K562 (cell line): ENCODE results near the gene PALLD. TPM values are rescaled to one million over a fixed set of nuclear protein-coding genes. Genes with fewer than 3 reads are reported as not detected.

ENCODE experiments used
- ATAC-seq: fragments of 200-7000 bp; cut with Tn5 transposase; 3 replicates; pipeline ENCODE4 v1.9.1; 2020; ENCODE audit warnings: moderate library complexity
- BruUV-seq: library from RNA; stranded (reverse); fragments of 400-500 nt; replicated peaks from 2 replicates; lab custom pipeline; 2021; lab: Mats Ljungman, UMichigan
- CTCF ChIA-PET: fragments of 300-600 bp; formaldehyde crosslinking; extraction: SDS; loops from one replicate; lab custom pipeline; 2021; ENCODE audit warnings: low intra/inter-chr PET ratio; lab: Yijun Ruan, JAX
- POLR2A ChIA-PET: fragments of 300-600, 350-650 bp; sonication (Branson Sonifier 250); formaldehyde crosslinking; extraction: SDS; loops from one replicate; lab custom pipeline; 2021; ENCODE audit warnings: antibody characterized with exemption, inconsistent platforms; lab: Yijun Ruan, JAX
- DNase-seq, 4 experiments: peaks; one replicate each; pipeline versions ENCODE4 v3.0.0 to v3.0.0-alpha.2; 2011 to 2018; ENCODE audit warnings: low spot score in 3 of 4, mixed read lengths in 3 of 4; ENCODE audit errors: extremely low read depth in 1 of 4
- FAIRE-seq: peaks from 2 replicates; lab custom pipeline; 2011; peaks lifted over from hg19 to GRCh38; lab: Jason Lieb, UNC
- H2AFZ ChIP-seq: 2 replicates; pipeline ENCODE4 v1.6.0; 2011; ENCODE audit warnings: low read depth, low read length, control low read depth, inconsistent platforms
- H3K27ac ChIP-seq: fragments of 200-600 bp; 3 replicates; pipeline ENCODE4 v1.8.0; 2011; ENCODE audit warnings: low read depth, mild to moderate bottlenecking, control low read depth, inconsistent platforms, low read length, moderate library complexity, mixed read lengths; ENCODE audit errors: extremely low read depth
- H3K27me3 ChIP-seq, 2 experiments: fragments of 300-600 bp in 1 of 2; 2 replicates in 1 of 2; 3 replicates in 1 of 2; pipeline versions ENCODE4 v1.6.0 to v1.8.0; 2011; ENCODE audit warnings: inconsistent platforms in 2 of 2, low read length in 2 of 2, mild to moderate bottlenecking in 1 of 2, mixed read lengths in 1 of 2, moderate library complexity in 1 of 2; ENCODE audit not compliant: control insufficient read depth in 2 of 2, insufficient read depth in 2 of 2
- H3K36me3 ChIP-seq: fragments of 300-600 bp; 3 replicates; pipeline ENCODE4 v1.8.0; 2011; ENCODE audit warnings: mild to moderate bottlenecking, low read length, inconsistent platforms; ENCODE audit not compliant: control insufficient read depth, insufficient read depth
- H3K4me1 ChIP-seq, 2 experiments: fragments of 200-600 bp in 1 of 2; replicated peaks in 1 of 2; 2 replicates in 1 of 2; 3 replicates in 1 of 2; pipeline versions ENCODE4 v1.5.1 to v1.8.0; 2011; ENCODE audit warnings: inconsistent platforms in 2 of 2, low read length in 2 of 2, mild to moderate bottlenecking in 1 of 2, mixed read lengths in 1 of 2, moderate library complexity in 1 of 2; ENCODE audit not compliant: control insufficient read depth in 2 of 2, insufficient read depth in 2 of 2
- H3K4me2 ChIP-seq: 2 replicates; pipeline ENCODE4 v1.6.1; 2011; ENCODE audit warnings: low read length, control low read depth, inconsistent platforms, mixed read lengths; ENCODE audit not compliant: insufficient read depth
- H3K4me3 ChIP-seq: fragments of 200-600 bp; sonication (generic), shearing (Covaris generic); 2 replicates; pipeline ENCODE4 v1.5.1; 2016; ENCODE audit warnings: control low read depth, inconsistent platforms
- H3K79me2 ChIP-seq: fragments of 200-600 bp; 3 replicates; pipeline ENCODE4 v1.8.0; 2011; ENCODE audit warnings: low read length, inconsistent platforms; ENCODE audit not compliant: control insufficient read depth, insufficient read depth
- H3K9ac ChIP-seq, 2 experiments: 2 replicates each; pipeline versions ENCODE4 v1.6.0 to v1.6.1; 2011; ENCODE audit warnings: low read depth in 2 of 2, low read length in 2 of 2, control low read depth in 1 of 2, inconsistent platforms in 1 of 2, mild to moderate bottlenecking in 1 of 2, mixed read lengths in 1 of 2; ENCODE audit not compliant: insufficient read depth in 1 of 2
- H3K9me1 ChIP-seq: one replicate; pipeline ENCODE4 v1.6.0; 2011; ENCODE audit warnings: inconsistent platforms, mild to moderate bottlenecking, low read length, moderate library complexity; ENCODE audit not compliant: control insufficient read depth, insufficient read depth
- H3K9me3 ChIP-seq: replicated peaks from 2 replicates; pipeline ENCODE4 v1.5.1; 2011; ENCODE audit warnings: low read depth, low read length, inconsistent platforms; ENCODE audit not compliant: control insufficient read depth, insufficient read depth
- H4K20me1 ChIP-seq: replicated peaks from 2 replicates; pipeline ENCODE4 v1.6.1; 2011; ENCODE audit warnings: low read length, inconsistent platforms, mixed read lengths; ENCODE audit not compliant: control insufficient read depth, insufficient read depth
- BCL6 ChIP-seq: fragments of 250-450 bp; sonication (Bioruptor Pico); IDR thresholded peaks from 2 replicates; pipeline ENCODE4 v1.4.0; 2020
- BHLHE40 ChIP-seq: IDR thresholded peaks from 2 replicates; pipeline ENCODE4 v1.6.1; 2011; ENCODE audit warnings: low read length, improper control_type of control experiment
- CAMTA2 ChIP-seq: fragments of 250-450 bp; sonication (Bioruptor Pico); conservative IDR thresholded peaks from 2 replicates; pipeline ENCODE4 v1.5.1; 2022
- DACH1 ChIP-seq: fragments of 450-650 bp; IDR thresholded peaks from 2 replicates; pipeline ENCODE4 v1.6.1; 2018; ENCODE audit not compliant: partially characterized antibody
- DLX4 ChIP-seq: fragments of 250-450 bp; sonication (Bioruptor Pico); IDR thresholded peaks from 2 replicates; pipeline ENCODE4 v1.6.1; 2021; ENCODE audit warnings: mild to moderate bottlenecking
- GTF2F1 ChIP-seq: IDR thresholded peaks from 2 replicates; pipeline ENCODE4 v1.6.1; 2011; ENCODE audit warnings: low read depth, low read length, improper control_type of control experiment
- NFATC3 ChIP-seq: fragments of 450-650 bp; IDR thresholded peaks from 2 replicates; pipeline ENCODE4 v1.6.1; 2017; ENCODE audit warnings: mild to moderate bottlenecking
- NR4A1 ChIP-seq, 2 experiments: fragments of 250-450 bp in 1 of 2; fragments of 450-650 bp in 1 of 2; sonication (Bioruptor Pico) in 1 of 2; IDR thresholded peaks; 2 replicates each; pipeline versions ENCODE4 v1.4.0 to v1.6.1; 2016 to 2020; ENCODE audit warnings: mild to moderate bottlenecking in 2 of 2, missing compliant biosample characterization in 1 of 2, missing genetic modification characterization in 1 of 2, moderate library complexity in 1 of 2
- POLR2G ChIP-seq: fragments of 200-400 bp; formaldehyde crosslinking; IDR thresholded peaks from 2 replicates; pipeline ENCODE4 v1.6.1; 2017; ENCODE audit warnings: low read depth, mild to moderate bottlenecking, antibody characterized with exemption, low read length, moderate library complexity
- RFX1 ChIP-seq: fragments of 450-650 bp; IDR thresholded peaks from 2 replicates; pipeline ENCODE4 v1.6.1; 2016; ENCODE audit warnings: mild to moderate bottlenecking, moderate library complexity
- SMARCC2 ChIP-seq: fragments of 450-650 bp; IDR thresholded peaks from 2 replicates; pipeline ENCODE4 v1.6.1; 2017; ENCODE audit warnings: antibody characterized with exemption, moderate library complexity, mild to moderate bottlenecking, low read depth
- TCF7L2 ChIP-seq: fragments of 150-350 bp; IDR thresholded peaks from 2 replicates; pipeline ENCODE4 v1.6.1; 2016; ENCODE audit warnings: low read depth, mild to moderate bottlenecking, low read length, moderate library complexity
- ZFPM2 ChIP-seq: fragments of 250-450 bp; sonication (Bioruptor Pico); IDR thresholded peaks from 2 replicates; pipeline ENCODE4 v1.5.1; 2022; ENCODE audit warnings: mild to moderate bottlenecking
- WGBS: fragments of 100-300 bp; shearing (Covaris generic); methylation state at CpG from one replicate; pipeline ENCODE4 v1.1.6; 2016; ENCODE audit warnings: low coverage, mixed read lengths; ENCODE audit not compliant: insufficient coverage; ENCODE audit errors: missing lambda C conversion rate; 5-methylcytosine and 5-hydroxymethylcytosine counted together
- in situ Hi-C: fragments of 300-500 bp; cut with MboI; formaldehyde crosslinking; loops from 4 replicates; pipeline ENCODE4 v1.15.0; 2018; ENCODE audit warnings: inconsistent platforms, mixed read lengths
- intact Hi-C: fragments of 100-400 bp; cut with micrococcal nuclease; formaldehyde crosslinking; loops from 2 replicates; pipeline ENCODE4 v1.14.2; 2022
- polyA plus RNA-seq, 8 experiments: library from polyadenylated mRNA; depleted of rRNA in 4 of 8; stranded (reverse) in 5 of 8; unstranded in 3 of 8; fragments of >200 nt; fragmentation: Nextera tagmentation in 2 of 8; fragmentation: Illumina TruSeq in 1 of 8; extraction: Ambion mirVana in 2 of 8; extraction: Trizol in 1 of 8; gene quantifications; 2 replicates each; pipeline versions ENCODE4 v1.2.1 to v1.2.3, GENCODE V29; 2011 to 2014; ENCODE audit warnings: inconsistent platforms in 1 of 8, missing spikeins in 1 of 8
- total RNA-seq, 7 experiments: library from RNA; depleted of rRNA in 6 of 7; stranded (reverse); fragments of >200 nt in 6 of 7; fragmentation: Illumina TruSeq in 2 of 7; extraction: Trizol in 2 of 7; gene quantifications; 2 replicates each; pipeline versions ENCODE4 v1.2.1 to v1.2.3, GENCODE V29; 2011 to 2021; ENCODE audit warnings: low replicate concordance in 1 of 7
- TF ChIP-seq, protein P1 (sequence below): fragments of 150-350 bp; conservative IDR thresholded peaks from 2 replicates; pipeline ENCODE4 v1.6.1; 2014; ENCODE audit warnings: low read length
- TF ChIP-seq, protein P2 (sequence below): sonication (generic); formaldehyde crosslinking; IDR thresholded peaks from 2 replicates; pipeline ENCODE4 v1.8.1; 2023; ENCODE audit warnings: missing genetic modification reagents, mild to moderate bottlenecking, borderline replicate concordance

PALLD gene
- total and polyA plus RNA-seq, 9 of the 15 experiments (the other 6 are each of a cell fraction or from before 2014, with no cell fraction given) = 0.01 to 0.35 (median 0.06) TPM; not detected in 3

GRCh38 chr4:168891086-168891485 is 394.2 kb downstream of the PALLD start (continued):
- TF ChIP-seq, protein P1, sequence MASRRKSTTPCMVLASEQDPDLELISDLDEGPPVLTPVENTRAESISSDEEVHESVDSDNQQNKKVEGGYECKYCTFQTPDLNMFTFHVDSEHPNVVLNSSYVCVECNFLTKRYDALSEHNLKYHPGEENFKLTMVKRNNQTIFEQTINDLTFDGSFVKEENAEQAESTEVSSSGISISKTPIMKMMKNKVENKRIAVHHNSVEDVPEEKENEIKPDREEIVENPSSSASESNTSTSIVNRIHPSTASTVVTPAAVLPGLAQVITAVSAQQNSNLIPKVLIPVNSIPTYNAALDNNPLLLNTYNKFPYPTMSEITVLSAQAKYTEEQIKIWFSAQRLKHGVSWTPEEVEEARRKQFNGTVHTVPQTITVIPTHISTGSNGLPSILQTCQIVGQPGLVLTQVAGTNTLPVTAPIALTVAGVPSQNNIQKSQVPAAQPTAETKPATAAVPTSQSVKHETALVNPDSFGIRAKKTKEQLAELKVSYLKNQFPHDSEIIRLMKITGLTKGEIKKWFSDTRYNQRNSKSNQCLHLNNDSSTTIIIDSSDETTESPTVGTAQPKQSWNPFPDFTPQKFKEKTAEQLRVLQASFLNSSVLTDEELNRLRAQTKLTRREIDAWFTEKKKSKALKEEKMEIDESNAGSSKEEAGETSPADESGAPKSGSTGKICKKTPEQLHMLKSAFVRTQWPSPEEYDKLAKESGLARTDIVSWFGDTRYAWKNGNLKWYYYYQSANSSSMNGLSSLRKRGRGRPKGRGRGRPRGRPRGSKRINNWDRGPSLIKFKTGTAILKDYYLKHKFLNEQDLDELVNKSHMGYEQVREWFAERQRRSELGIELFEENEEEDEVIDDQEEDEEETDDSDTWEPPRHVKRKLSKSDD = no peak
- TF ChIP-seq TCF7L2 (no peak), RFX1 (no peak), DLX4 (no peak)

DNA sequence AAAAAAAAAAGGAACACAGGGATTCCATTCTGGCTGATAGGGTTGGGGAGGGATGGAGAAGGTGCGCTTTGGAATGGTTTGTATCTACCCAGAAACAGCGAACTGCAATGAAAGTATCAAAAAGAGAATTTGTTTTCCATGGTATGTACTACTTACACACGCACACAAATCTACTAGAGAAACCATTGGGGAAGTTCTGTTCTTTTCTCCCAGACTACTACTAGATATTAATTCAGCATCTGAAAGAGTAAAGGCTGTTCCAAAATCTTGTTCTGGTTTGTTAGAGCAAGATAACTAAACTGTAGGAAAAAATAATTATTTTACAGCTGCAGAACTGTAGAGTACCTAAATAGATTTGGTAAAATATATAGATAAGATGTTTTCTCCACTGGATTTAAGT is 394.8 kb downstream of the PALLD start:
- Histone ChIP-seq H3K9ac (no peak overlapping the region), H3K36me3 (no peaks in the 10 kb centered on the region), H3K27me3 (no peaks in the 10 kb centered on the region), H3K9me1 (no peaks in the 10 kb centered on the region), H3K4me1 (no peaks in the 10 kb centered on the region), H2AFZ (no peak overlapping the region), H3K27ac (no peak overlapping the region), H3K4me2 (no peak overlapping the region), H3K79me2 (no peaks in the 10 kb centered on the region), H4K20me1 (no peaks in the 10 kb centered on the region), H3K9me3 (no peaks in the 10 kb centered on the region), H3K4me3 (no peak overlapping the region)
- ATAC-seq = no peak
- BruUV-seq = no TSS peak
- in situ Hi-C loops (no loop called here), intact Hi-C loops (no loop called here)
- DNase-seq = no peak
- CTCF ChIA-PET = no interaction called here
- FAIRE-seq = no peak
- 3% methylated on average over 3 of the region's 3 CpGs for WGBS
- POLR2A ChIA-PET = no interaction called here
- TF ChIP-seq NR4A1 (CRISPR knock-in tag; IDR thresholded peaks at IDR 0.05) (no peak), NR4A1 (tag; IDR thresholded peaks at IDR 0.05) (no peak), CAMTA2 (no peak), POLR2G (no peak), DACH1 (no peak), BHLHE40 (no peak), BCL6 (CRISPR knock-in tag) (no peak), ZFPM2 (CRISPR knock-in tag) (no peak), GTF2F1 (no peak), NFATC3 (no peak), SMARCC2 (no peak)
- TF ChIP-seq, protein P2, sequence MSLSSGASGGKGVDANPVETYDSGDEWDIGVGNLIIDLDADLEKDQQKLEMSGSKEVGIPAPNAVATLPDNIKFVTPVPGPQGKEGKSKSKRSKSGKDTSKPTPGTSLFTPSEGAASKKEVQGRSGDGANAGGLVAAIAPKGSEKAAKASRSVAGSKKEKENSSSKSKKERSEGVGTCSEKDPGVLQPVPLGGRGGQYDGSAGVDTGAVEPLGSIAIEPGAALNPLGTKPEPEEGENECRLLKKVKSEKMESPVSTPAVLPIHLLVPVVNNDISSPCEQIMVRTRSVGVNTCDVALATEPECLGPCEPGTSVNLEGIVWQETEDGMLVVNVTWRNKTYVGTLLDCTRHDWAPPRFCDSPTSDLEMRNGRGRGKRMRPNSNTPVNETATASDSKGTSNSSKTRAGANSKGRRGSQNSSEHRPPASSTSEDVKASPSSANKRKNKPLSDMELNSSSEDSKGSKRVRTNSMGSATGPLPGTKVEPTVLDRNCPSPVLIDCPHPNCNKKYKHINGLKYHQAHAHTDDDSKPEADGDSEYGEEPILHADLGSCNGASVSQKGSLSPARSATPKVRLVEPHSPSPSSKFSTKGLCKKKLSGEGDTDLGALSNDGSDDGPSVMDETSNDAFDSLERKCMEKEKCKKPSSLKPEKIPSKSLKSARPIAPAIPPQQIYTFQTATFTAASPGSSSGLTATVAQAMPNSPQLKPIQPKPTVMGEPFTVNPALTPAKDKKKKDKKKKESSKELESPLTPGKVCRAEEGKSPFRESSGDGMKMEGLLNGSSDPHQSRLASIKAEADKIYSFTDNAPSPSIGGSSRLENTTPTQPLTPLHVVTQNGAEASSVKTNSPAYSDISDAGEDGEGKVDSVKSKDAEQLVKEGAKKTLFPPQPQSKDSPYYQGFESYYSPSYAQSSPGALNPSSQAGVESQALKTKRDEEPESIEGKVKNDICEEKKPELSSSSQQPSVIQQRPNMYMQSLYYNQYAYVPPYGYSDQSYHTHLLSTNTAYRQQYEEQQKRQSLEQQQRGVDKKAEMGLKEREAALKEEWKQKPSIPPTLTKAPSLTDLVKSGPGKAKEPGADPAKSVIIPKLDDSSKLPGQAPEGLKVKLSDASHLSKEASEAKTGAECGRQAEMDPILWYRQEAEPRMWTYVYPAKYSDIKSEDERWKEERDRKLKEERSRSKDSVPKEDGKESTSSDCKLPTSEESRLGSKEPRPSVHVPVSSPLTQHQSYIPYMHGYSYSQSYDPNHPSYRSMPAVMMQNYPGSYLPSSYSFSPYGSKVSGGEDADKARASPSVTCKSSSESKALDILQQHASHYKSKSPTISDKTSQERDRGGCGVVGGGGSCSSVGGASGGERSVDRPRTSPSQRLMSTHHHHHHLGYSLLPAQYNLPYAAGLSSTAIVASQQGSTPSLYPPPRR (CRISPR knock-in tag) = no peak
